A549 (cell line): ENCODE results near the gene MITF. TPM values are rescaled to one million over a fixed set of nuclear protein-coding genes. Genes with fewer than 3 reads are reported as not detected.

Experiments
- ATAC-seq, 2 experiments: fragments of 200-7000 bp in 1 of 2; fragments of >200 bp in 1 of 2; cut with Nextera tagmentation in 1 of 2; cut with Tn5 transposase in 1 of 2; 3 replicates each; pipeline versions ENCODE4 v1.8.0 to v1.9.1; 2018 to 2020; ENCODE audit warnings: mild to moderate bottlenecking in 1 of 2, moderate library complexity in 1 of 2
- CTCF ChIA-PET: fragments of 300-600 bp; sonication (Branson Sonifier 250); formaldehyde crosslinking; extraction: SDS; loops from one replicate; lab custom pipeline; 2021; ENCODE audit warnings: antibody characterized with exemption, inconsistent platforms; lab: Yijun Ruan, JAX
- POLR2A ChIA-PET: fragments of 350-600 bp; formaldehyde crosslinking; extraction: SDS; loops from one replicate; lab custom pipeline; 2021; ENCODE audit warnings: antibody characterized with exemption, inconsistent platforms; lab: Yijun Ruan, JAX
- DNase-seq, 2 experiments: peaks; one replicate each; pipeline versions ENCODE4 v3.0.0 to v3.0.0-alpha.2; 2011 to 2016; ENCODE audit warnings: low read depth in 1 of 2, low spot score in 1 of 2
- FAIRE-seq: peaks from 2 replicates; lab custom pipeline; 2011; peaks lifted over from hg19 to GRCh38; lab: Jason Lieb, UNC
- H3K27ac ChIP-seq, 2 experiments: fragments of >200 bp; sonication (Bioruptor Twin); formaldehyde crosslinking; 3 replicates each; pipeline ENCODE4 v1.5.1; 2016 to 2017
- H3K4me1 ChIP-seq: fragments of >200 bp; sonication (Bioruptor Twin); formaldehyde crosslinking; 3 replicates; pipeline ENCODE4 v1.6.1; 2016
- H3K4me2 ChIP-seq: fragments of >200 bp; sonication (Bioruptor Twin); formaldehyde crosslinking; 3 replicates; pipeline ENCODE4 v1.6.1; 2016
- H3K4me3 ChIP-seq: fragments of >200 bp; sonication (Bioruptor Twin); formaldehyde crosslinking; 3 replicates; pipeline ENCODE4 v1.5.1; 2016
- H3K9me3 ChIP-seq: fragments of >200 bp; sonication (Bioruptor Twin); formaldehyde crosslinking; 3 replicates; pipeline ENCODE4 v1.6.1; 2016
- BHLHE40 ChIP-seq: IDR thresholded peaks from 2 replicates; pipeline ENCODE4 v1.6.1; 2012; ENCODE audit warnings: low read depth, low read length, inconsistent platforms
- CBX2 ChIP-seq: fragments of 200-600 bp; sonication (generic); IDR thresholded peaks from 2 replicates; pipeline ENCODE4 v1.6.1; 2016; ENCODE audit warnings: low read depth, mild to moderate bottlenecking, borderline replicate concordance
- CBX8 ChIP-seq: fragments of 200-600 bp; sonication (generic); IDR thresholded peaks from 2 replicates; pipeline ENCODE4 v1.6.1; 2016
- CHD2 ChIP-seq: fragments of 150-350 bp; IDR thresholded peaks from 2 replicates; pipeline ENCODE4 v1.6.1; 2014; ENCODE audit warnings: low read length; ENCODE audit not compliant: partially characterized antibody
- CHD4 ChIP-seq: fragments of 200-600 bp; sonication (generic); IDR thresholded peaks from 2 replicates; pipeline ENCODE4 v1.6.1; 2016; ENCODE audit warnings: antibody characterized with exemption, mild to moderate bottlenecking, borderline replicate concordance
- EHF ChIP-seq: fragments of 250-450 bp; sonication (Bioruptor Pico); IDR thresholded peaks from 2 replicates; pipeline ENCODE4 v1.5.0; 2020; ENCODE audit warnings: mild to moderate bottlenecking
- EHMT2 ChIP-seq: fragments of 200-600 bp; sonication (generic); IDR thresholded peaks from 2 replicates; pipeline ENCODE4 v1.6.1; 2016; ENCODE audit warnings: antibody characterized with exemption, low read depth, mild to moderate bottlenecking, moderate library complexity
- ESRRA ChIP-seq: fragments of 150-350 bp; IDR thresholded peaks from 2 replicates; pipeline ENCODE4 v1.6.1; 2014; ENCODE audit warnings: mild to moderate bottlenecking, low read length, borderline replicate concordance
- FOSB ChIP-seq: fragments of 250-450 bp; sonication (Bioruptor Pico); IDR thresholded peaks from 2 replicates; pipeline ENCODE4 v1.5.0; 2020; ENCODE audit warnings: mild to moderate bottlenecking, moderate library complexity
- FOSL2 ChIP-seq, 2 experiments: fragments of 450-650 bp in 1 of 2; fragments of >200 bp in 1 of 2; sonication (Bioruptor Twin) in 1 of 2; formaldehyde crosslinking; IDR thresholded peaks; 2 replicates each; pipeline versions ENCODE4 v1.5.0 to v1.6.1; 2016 to 2020; ENCODE audit warnings: mild to moderate bottlenecking in 1 of 2, moderate library complexity in 1 of 2
- FOXS1 ChIP-seq: fragments of 250-450 bp; sonication (Bioruptor Pico); IDR thresholded peaks from 2 replicates; pipeline ENCODE4 v1.5.0; 2020; ENCODE audit warnings: mild to moderate bottlenecking, moderate library complexity
- GATA3 ChIP-seq: IDR thresholded peaks from 2 replicates; pipeline ENCODE4 v1.6.1; 2012; ENCODE audit warnings: borderline replicate concordance
- HOXB13 ChIP-seq: fragments of 250-450 bp; sonication (Bioruptor Pico); IDR thresholded peaks from 2 replicates; pipeline ENCODE4 v1.5.0; 2020; ENCODE audit warnings: low read depth, mild to moderate bottlenecking, moderate library complexity
- JUN ChIP-seq, 2 experiments: fragments of >200 bp; sonication (Bioruptor Twin); formaldehyde crosslinking; IDR thresholded peaks; 2 replicates in 1 of 2; 3 replicates in 1 of 2; pipeline ENCODE4 v1.6.1; 2016 to 2017
- JUNB ChIP-seq: fragments of >200 bp; sonication (Bioruptor Twin); formaldehyde crosslinking; IDR thresholded peaks from 2 replicates; pipeline ENCODE4 v1.6.1; 2016
- KDM5A ChIP-seq: fragments of 200-600 bp; sonication (generic); IDR thresholded peaks from 2 replicates; pipeline ENCODE4 v1.6.1; 2016; ENCODE audit warnings: antibody characterized with exemption, mild to moderate bottlenecking
- MAFK ChIP-seq: fragments of 450-650 bp; IDR thresholded peaks from 2 replicates; pipeline ENCODE4 v1.6.1; 2014; ENCODE audit not compliant: partially characterized antibody
- MAZ ChIP-seq: fragments of 150-350 bp; IDR thresholded peaks from 2 replicates; pipeline ENCODE4 v1.6.1; 2014; ENCODE audit warnings: antibody characterized with exemption, low read depth, low read length, borderline replicate concordance
- MYC ChIP-seq: IDR thresholded peaks from 2 replicates; pipeline ENCODE4 v1.6.1; 2012; ENCODE audit warnings: mild to moderate bottlenecking, inconsistent platforms, low read length, improper control_type of control experiment, borderline replicate concordance
- NPAS2 ChIP-seq: fragments of 250-450 bp; sonication (Bioruptor Pico); IDR thresholded peaks from 2 replicates; pipeline ENCODE4 v1.8.0; 2022; ENCODE audit warnings: mild to moderate bottlenecking, moderate library complexity, borderline replicate concordance
- NR3C1 ChIP-seq: fragments of >200 bp; sonication (Bioruptor Twin); formaldehyde crosslinking; IDR thresholded peaks from 3 replicates; pipeline ENCODE4 v1.6.1; 2017
- POLR2A ChIP-seq: IDR thresholded peaks from 2 replicates; pipeline ENCODE4 v1.6.1; 2012; ENCODE audit warnings: mild to moderate bottlenecking, low read length
- RFX5 ChIP-seq: fragments of 450-650 bp; IDR thresholded peaks from 2 replicates; pipeline ENCODE4 v1.7.1; 2014; ENCODE audit warnings: antibody characterized with exemption, mild to moderate bottlenecking, moderate library complexity
- RNF2 ChIP-seq: fragments of 200-600 bp; sonication (generic); IDR thresholded peaks from 2 replicates; pipeline ENCODE4 v1.6.1; 2016; ENCODE audit warnings: low read depth, mild to moderate bottlenecking, antibody characterized with exemption, moderate library complexity, borderline replicate concordance
- TFCP2L1 ChIP-seq: fragments of 250-450 bp; sonication (Bioruptor Pico); IDR thresholded peaks from 2 replicates; pipeline ENCODE4 v1.5.0; 2021; ENCODE audit warnings: mild to moderate bottlenecking
- TP53 ChIP-seq: fragments of 250-450 bp; sonication (Bioruptor Pico); IDR thresholded peaks from 2 replicates; pipeline ENCODE4 v1.5.0; 2021; ENCODE audit warnings: mild to moderate bottlenecking, moderate library complexity
- ZC3H11A ChIP-seq: fragments of 450-650 bp; IDR thresholded peaks from 2 replicates; pipeline ENCODE4 v1.6.1; 2014; ENCODE audit warnings: antibody characterized with exemption, mild to moderate bottlenecking
- ZNF302 ChIP-seq: fragments of 250-450 bp; sonication (Bioruptor Pico); IDR thresholded peaks from 2 replicates; pipeline ENCODE4 v1.9.0; 2021; ENCODE audit warnings: inconsistent platforms, mild to moderate bottlenecking, moderate library complexity
- WGBS: methylation state at CpG from one replicate; pipeline ENCODE4 v1.1.6; 2017; ENCODE audit errors: missing lambda C conversion rate; 5-methylcytosine and 5-hydroxymethylcytosine counted together
- polyA plus RNA-seq, 4 experiments: library from polyadenylated mRNA; depleted of rRNA in 3 of 4; stranded (reverse); fragments of >200 nt; fragmentation: RNase III in 1 of 4; extraction: RNeasy Plus Mini Kit Qiagen cat#74134 plus additional on column Dnase treatment in 1 of 4; gene quantifications; 2 replicates in 3 of 4; 3 replicates in 1 of 4; pipeline ENCODE4 v1.2.3, GENCODE V29; 2011 to 2017
- TF ChIP-seq, protein P1 (sequence below): IDR thresholded peaks from 2 replicates; pipeline ENCODE4 v1.6.1; 2012
- TF ChIP-seq, protein P2 (sequence below): fragments of >200 bp; sonication (Bioruptor Twin); formaldehyde crosslinking; IDR thresholded peaks from 3 replicates; pipeline ENCODE4 v1.6.1; 2016
- TF ChIP-seq, protein P3 (sequence below): fragments of >200 bp; sonication (Bioruptor Twin); formaldehyde crosslinking; IDR thresholded peaks from 3 replicates; pipeline ENCODE4 v1.5.1; 2016

MITF gene
- polyA plus RNA-seq, 2 of the 4 experiments (the other 2 are of a cell fraction), result 14.3 to 15.9 TPM

DNA sequence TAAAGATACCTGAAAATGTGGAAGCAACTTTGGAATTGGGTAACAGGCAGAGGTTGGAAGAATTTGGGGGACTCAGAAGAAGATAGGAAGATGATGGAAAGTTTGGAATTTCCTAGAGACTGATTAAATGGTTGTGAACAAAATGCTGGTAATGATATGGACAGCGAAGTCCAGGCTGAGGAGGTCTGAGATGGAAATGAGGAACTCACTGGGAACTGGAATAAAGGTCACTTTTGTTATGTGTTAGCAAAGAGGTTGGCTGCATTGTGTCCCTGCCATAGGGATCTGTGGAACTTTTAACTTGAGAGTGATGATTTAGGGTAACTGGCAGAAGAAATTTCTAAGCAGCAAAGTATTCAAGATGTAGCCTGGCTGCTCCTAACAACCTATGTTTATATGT is 13.0 kb downstream of the MITF start:
- FAIRE-seq, result no peak
- CTCF ChIA-PET, result no interaction called here
- POLR2A ChIA-PET, result no interaction called here

GRCh38 chr3:69753179-69753775 is 14.0 kb downstream of the MITF start:
- no peak for ATAC-seq
- H3K4me2 ChIP-seq, result no peak overlapping the region
- POLR2A ChIA-PET, result no interaction called here
- CTCF ChIA-PET, result no interaction called here
- peaks cover 6% of the 10 kb centered on the region; the same call in 1 of the 3 replicates for H3K9me3 ChIP-seq
- no peak for TF ChIP-seq NR3C1
- TF ChIP-seq RFX5, result no peak
- no peak for TF ChIP-seq RNF2
- TF ChIP-seq, protein P1, sequence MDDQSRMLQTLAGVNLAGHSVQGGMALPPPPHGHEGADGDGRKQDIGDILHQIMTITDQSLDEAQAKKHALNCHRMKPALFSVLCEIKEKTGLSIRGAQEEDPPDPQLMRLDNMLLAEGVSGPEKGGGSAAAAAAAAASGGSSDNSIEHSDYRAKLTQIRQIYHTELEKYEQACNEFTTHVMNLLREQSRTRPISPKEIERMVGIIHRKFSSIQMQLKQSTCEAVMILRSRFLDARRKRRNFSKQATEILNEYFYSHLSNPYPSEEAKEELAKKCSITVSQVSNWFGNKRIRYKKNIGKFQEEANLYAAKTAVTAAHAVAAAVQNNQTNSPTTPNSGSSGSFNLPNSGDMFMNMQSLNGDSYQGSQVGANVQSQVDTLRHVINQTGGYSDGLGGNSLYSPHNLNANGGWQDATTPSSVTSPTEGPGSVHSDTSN, result no peak
- no peak for TF ChIP-seq KDM5A
- TF ChIP-seq TP53, result no peak
- TF ChIP-seq TFCP2L1 (CRISPR knock-in tag), result no peak
- no peak for TF ChIP-seq POLR2A
- TF ChIP-seq GATA3, result no peak
- no peak for TF ChIP-seq EHMT2
- TF ChIP-seq MAFK, result no peak
- no peak for TF ChIP-seq CHD2
- no peak for TF ChIP-seq CHD4
- no peak for TF ChIP-seq FOXS1 (CRISPR knock-in tag)
- no peak for TF ChIP-seq MAZ
- no peak for TF ChIP-seq ZNF302
- TF ChIP-seq CBX8, result no peak
- TF ChIP-seq, all 56 proteins: peak for 0
- FAIRE-seq, result no peak
- no peak overlapping the region for H3K4me3 ChIP-seq
- DNase-seq, result no peak
- no peak overlapping the region for H3K27ac ChIP-seq
- H3K4me1 ChIP-seq, result peaks cover 12% of the 10 kb centered on the region; the same call in 1 of the 3 replicates

More for the DNA sequence above, 13.0 kb downstream of the MITF start:
- peaks cover 12% of the 10 kb centered on the region; the same call in 1 of the 3 replicates for H3K4me1 ChIP-seq
- no peak overlapping the region for H3K4me2 ChIP-seq
- TF ChIP-seq FOSB (CRISPR knock-in tag), result no peak
- no peak for TF ChIP-seq EHF
- TF ChIP-seq ZC3H11A, result no peak
- TF ChIP-seq FOSL2 (IDR thresholded peaks at IDR 0.05), result no peak
- no peak for TF ChIP-seq FOSL2 (CRISPR knock-in tag; IDR thresholded peaks at IDR 0.05)
- H3K9me3 ChIP-seq, result peaks cover 6% of the 10 kb centered on the region; the same call in 1 of the 3 replicates
- H3K4me3 ChIP-seq, result no peak overlapping the region
- 87% methylated on average over 1 of the region's 1 CpG for WGBS
- ATAC-seq (no peak), DNase-seq (no peak)
- H3K27ac ChIP-seq, result no peak overlapping the region

DNA sequence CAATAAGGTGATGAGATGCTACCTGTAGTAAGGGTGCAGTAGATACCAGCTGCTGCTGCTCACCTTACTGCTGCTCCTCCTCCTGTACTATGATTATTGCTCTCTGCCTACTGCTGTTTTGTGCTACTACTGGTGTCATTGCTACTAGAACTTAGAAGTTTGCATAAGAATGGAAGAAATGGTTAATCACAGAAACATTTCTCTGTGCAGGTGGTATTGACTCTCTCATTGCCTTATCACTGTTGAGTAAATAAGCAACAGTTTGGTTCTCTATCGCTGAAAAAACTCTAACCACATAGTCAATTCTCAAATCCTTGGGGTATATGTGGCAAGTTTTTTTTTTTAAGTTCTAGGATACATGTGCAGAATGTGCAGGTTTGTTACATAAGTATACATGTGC is 16.5 kb downstream of the MITF start:
- POLR2A ChIA-PET, result no interaction called here
- Histone ChIP-seq H3K4me2 (no peak overlapping the region), H3K4me3 (no peak overlapping the region), H3K4me1 (peaks cover 8% of the 10 kb centered on the region), H3K27ac (no peak overlapping the region), H3K9me3 (peaks cover 6% of the 10 kb centered on the region; the same call in 1 of the 3 replicates)
- 31% methylated on average over 1 of the region's 1 CpG for WGBS
- CTCF ChIA-PET, result no interaction called here
- FAIRE-seq (no peak), ATAC-seq (no peak), DNase-seq (no peak)
- TF ChIP-seq CHD2, result no peak
- TF ChIP-seq, protein P1, result no peak
- no peak for TF ChIP-seq MYC
- TF ChIP-seq TFCP2L1 (CRISPR knock-in tag), result no peak
- TF ChIP-seq MAFK, result no peak
- TF ChIP-seq NPAS2 (CRISPR knock-in tag), result no peak
- no peak for TF ChIP-seq NR3C1
- no peak for TF ChIP-seq HOXB13
- no peak for TF ChIP-seq EHF
- TF ChIP-seq MAZ, result no peak
- TF ChIP-seq JUNB, result no peak
- no peak for TF ChIP-seq ESRRA
- TF ChIP-seq POLR2A, result no peak
- TF ChIP-seq JUN (IDR thresholded peaks at IDR 0.05), result no peak
- TF ChIP-seq BHLHE40, result no peak
- TF ChIP-seq, protein P2, sequence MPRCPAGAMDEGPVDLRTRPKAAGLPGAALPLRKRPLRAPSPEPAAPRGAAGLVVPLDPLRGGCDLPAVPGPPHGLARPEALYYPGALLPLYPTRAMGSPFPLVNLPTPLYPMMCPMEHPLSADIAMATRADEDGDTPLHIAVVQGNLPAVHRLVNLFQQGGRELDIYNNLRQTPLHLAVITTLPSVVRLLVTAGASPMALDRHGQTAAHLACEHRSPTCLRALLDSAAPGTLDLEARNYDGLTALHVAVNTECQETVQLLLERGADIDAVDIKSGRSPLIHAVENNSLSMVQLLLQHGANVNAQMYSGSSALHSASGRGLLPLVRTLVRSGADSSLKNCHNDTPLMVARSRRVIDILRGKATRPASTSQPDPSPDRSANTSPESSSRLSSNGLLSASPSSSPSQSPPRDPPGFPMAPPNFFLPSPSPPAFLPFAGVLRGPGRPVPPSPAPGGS, result no peak
- no peak for TF ChIP-seq CBX2
- no peak for TF ChIP-seq TP53
- TF ChIP-seq, protein P3, sequence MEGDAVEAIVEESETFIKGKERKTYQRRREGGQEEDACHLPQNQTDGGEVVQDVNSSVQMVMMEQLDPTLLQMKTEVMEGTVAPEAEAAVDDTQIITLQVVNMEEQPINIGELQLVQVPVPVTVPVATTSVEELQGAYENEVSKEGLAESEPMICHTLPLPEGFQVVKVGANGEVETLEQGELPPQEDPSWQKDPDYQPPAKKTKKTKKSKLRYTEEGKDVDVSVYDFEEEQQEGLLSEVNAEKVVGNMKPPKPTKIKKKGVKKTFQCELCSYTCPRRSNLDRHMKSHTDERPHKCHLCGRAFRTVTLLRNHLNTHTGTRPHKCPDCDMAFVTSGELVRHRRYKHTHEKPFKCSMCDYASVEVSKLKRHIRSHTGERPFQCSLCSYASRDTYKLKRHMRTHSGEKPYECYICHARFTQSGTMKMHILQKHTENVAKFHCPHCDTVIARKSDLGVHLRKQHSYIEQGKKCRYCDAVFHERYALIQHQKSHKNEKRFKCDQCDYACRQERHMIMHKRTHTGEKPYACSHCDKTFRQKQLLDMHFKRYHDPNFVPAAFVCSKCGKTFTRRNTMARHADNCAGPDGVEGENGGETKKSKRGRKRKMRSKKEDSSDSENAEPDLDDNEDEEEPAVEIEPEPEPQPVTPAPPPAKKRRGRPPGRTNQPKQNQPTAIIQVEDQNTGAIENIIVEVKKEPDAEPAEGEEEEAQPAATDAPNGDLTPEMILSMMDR, result no peak
